Breast epithelium (tissue), 3 donors: ENCODE data around the gene SP2.

Source experiments
- POLR2AphosphoS5 ChIP-seq, 3 donors: sonication (generic); formaldehyde crosslinking; IDR thresholded peaks; one replicate each; pipeline ENCODE4 v1.6.1; 2017; ENCODE audit warnings: antibody characterized with exemption in 3 of 3
- TF ChIP-seq, protein P1 (sequence below), 3 donors: fragments of 450-650 bp; IDR thresholded peaks; one replicate each; pipeline ENCODE4 v1.5.1; 2016 to 2017; ENCODE audit warnings: antibody characterized with exemption in 3 of 3, mild to moderate bottlenecking in 3 of 3, moderate library complexity in 3 of 3

DNA sequence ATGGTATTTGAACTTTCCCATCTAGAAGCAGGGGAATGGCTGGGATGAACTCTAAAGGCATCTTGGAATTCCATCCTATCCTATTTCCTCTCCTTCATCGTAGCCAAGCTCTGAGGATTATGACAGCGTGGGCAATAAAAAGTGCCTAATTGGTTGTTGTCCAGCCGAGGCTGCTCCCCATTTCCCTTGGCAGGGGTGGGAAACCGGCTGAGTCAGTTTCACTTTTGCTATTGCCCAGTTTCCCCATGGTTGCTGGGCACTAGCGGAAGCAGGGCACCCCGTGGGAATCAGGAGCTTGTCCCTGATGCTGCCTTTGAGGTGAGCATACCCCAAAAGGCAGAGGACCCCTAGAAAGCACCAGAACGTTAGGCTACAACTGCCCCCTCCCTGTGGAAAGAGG is 13.8 kb upstream of the SP2 start:
- TF ChIP-seq, protein P1, sequence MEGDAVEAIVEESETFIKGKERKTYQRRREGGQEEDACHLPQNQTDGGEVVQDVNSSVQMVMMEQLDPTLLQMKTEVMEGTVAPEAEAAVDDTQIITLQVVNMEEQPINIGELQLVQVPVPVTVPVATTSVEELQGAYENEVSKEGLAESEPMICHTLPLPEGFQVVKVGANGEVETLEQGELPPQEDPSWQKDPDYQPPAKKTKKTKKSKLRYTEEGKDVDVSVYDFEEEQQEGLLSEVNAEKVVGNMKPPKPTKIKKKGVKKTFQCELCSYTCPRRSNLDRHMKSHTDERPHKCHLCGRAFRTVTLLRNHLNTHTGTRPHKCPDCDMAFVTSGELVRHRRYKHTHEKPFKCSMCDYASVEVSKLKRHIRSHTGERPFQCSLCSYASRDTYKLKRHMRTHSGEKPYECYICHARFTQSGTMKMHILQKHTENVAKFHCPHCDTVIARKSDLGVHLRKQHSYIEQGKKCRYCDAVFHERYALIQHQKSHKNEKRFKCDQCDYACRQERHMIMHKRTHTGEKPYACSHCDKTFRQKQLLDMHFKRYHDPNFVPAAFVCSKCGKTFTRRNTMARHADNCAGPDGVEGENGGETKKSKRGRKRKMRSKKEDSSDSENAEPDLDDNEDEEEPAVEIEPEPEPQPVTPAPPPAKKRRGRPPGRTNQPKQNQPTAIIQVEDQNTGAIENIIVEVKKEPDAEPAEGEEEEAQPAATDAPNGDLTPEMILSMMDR (IDR thresholded peaks at IDR 0.05) = no peak
- TF ChIP-seq POLR2AphosphoS5 (IDR thresholded peaks at IDR 0.05) = no peak
